NOMO-1 treated with dmso at 0.1 percent for 144 hours (cell line): ENCODE data around the gene AFF2.

Experiments
- DNase-seq: peaks from one replicate; lab custom pipeline; 2025; ENCODE audit not compliant: unreplicated experiment; lab: John Stamatoyannopoulos, UW

The AFF2 gene

GRCh38 chrX:148580016-148580415 is 79.6 kb downstream of the AFF2 start:
- no peak for DNase-seq

- no peak for DNase-seq
Observed at GRCh38 chrX:148582353-148582752, 81.9 kb downstream of the AFF2 start.

- no peak for DNase-seq
Observed at GRCh38 chrX:148588649-148589310, 88.4 kb downstream of the AFF2 start.

- DNase-seq = no peak
Observed at GRCh38 chrX:148592595-148592994, 92.2 kb downstream of the AFF2 start.

- DNase-seq = no peak
Observed at GRCh38 chrX:148593146-148593545, 92.7 kb downstream of the AFF2 start.

GRCh38 chrX:148593987-148594386 is 93.6 kb downstream of the AFF2 start:
- no peak for DNase-seq

GRCh38 chrX:148599404-148599803 is 99.0 kb downstream of the AFF2 start:
- no peak for DNase-seq

- DNase-seq = no peak
Observed at GRCh38 chrX:148600131-148600530, 99.7 kb downstream of the AFF2 start.

GRCh38 chrX:148600581-148600980 is 100.2 kb downstream of the AFF2 start:
- no peak for DNase-seq

- DNase-seq = no peak
Observed at GRCh38 chrX:148601034-148601433, 100.6 kb downstream of the AFF2 start.

GRCh38 chrX:148609515-148610327 is 109.3 kb downstream of the AFF2 start:
- peak; percentile 32 for DNase-seq

GRCh38 chrX:148610328-148610698 is 109.9 kb downstream of the AFF2 start:
- DNase-seq = peak; percentile 24

GRCh38 chrX:148611993-148612392 is 111.6 kb downstream of the AFF2 start:
- no peak for DNase-seq

GRCh38 chrX:148612431-148612830 is 112.0 kb downstream of the AFF2 start:
- no peak for DNase-seq

- DNase-seq = no peak
Observed at GRCh38 chrX:148613636-148614035, 113.2 kb downstream of the AFF2 start.

- DNase-seq = no peak
Observed at GRCh38 chrX:148615491-148615890, 115.1 kb downstream of the AFF2 start.

- no peak for DNase-seq
Observed at GRCh38 chrX:148618470-148619445, 118.3 kb downstream of the AFF2 start.

GRCh38 chrX:148620023-148620422 is 119.6 kb downstream of the AFF2 start:
- DNase-seq = no peak

- DNase-seq = no peak
Observed at GRCh38 chrX:148624951-148625474, 124.6 kb downstream of the AFF2 start.

GRCh38 chrX:148628621-148629020 is 128.2 kb downstream of the AFF2 start:
- no peak for DNase-seq

- no peak for DNase-seq
Observed at GRCh38 chrX:148629434-148629833, 129.0 kb downstream of the AFF2 start.
